ENCODE measurements around the gene ERCC2. TPM values are rescaled to one million over a fixed set of nuclear protein-coding genes. Genes with fewer than 3 reads are reported as not detected.
"Not testable (repeated sequence)": the region's sequence is repeated elsewhere in the genome, so short reads cannot be mapped to it uniquely, and the experiment has no call there.

Gene ERCC2
- total and polyA plus RNA-seq, 3 experiments from 2014 or later = 7.8 to 23.9 (median 22.0) TPM

DNA sequence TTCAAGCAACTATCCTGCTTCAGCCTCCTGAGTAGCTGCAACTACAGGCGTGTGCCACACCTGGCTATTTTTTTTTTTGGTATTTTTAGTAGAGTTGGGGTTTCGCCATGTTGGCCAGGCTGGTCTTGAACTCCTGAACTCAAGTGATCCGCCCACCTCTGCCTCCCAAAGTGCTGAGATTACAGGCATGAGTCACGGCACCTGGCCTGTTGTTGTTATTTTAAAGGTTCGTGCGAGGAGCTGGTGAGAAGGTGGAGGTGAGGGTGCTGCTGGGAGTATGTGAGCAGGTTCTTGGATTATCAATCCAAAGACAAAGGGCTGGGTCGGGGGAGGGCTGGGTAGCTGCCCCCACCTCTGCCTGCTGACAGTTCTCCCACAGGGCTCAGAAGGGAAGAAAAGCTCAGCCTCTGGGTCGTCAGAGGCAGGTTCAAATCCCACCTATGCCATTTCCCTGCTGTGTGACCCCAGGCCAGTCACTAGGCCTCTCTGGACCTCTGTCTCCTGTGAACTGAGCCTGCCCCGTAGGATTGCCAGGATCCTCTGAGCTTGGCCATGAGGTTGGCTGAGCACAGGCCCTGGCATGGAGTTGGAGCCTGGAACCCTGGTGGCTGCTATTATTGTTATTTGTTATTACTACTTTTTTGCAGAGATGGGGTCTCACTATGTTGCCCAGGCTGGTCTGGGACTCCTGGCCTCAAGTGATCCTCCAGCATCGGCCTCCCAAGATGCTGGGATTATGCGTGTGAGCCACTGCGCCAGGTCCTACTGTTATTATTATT lies 49.2 kb downstream of the ERCC2 start:
- Mint-ChIP-seq H3K9me3 (no peaks in the 10 kb centered on the region), H3K4me1 (no peaks in the 10 kb centered on the region), H3K4me3 (no peak overlapping the region), H3K27me3 (peaks cover 29 to 48% of the 10 kb centered on the region in 2 donors), H3K36me3 (no peaks in the 10 kb centered on the region), H3K27ac (peak overlapping the region in 1 of 8 donors; percentile 10)
- POLR2A ChIA-PET = no interaction called here
- Histone ChIP-seq H3K4me3 (ENCODE audit: low read length) (no peak overlapping the region), H3K4me1 (ENCODE audit: insufficient read depth, low read length) (no peaks in the 10 kb centered on the region), H3K27ac (ENCODE audit: low read depth, low read length) (no peak overlapping the region), H3K36me3 (ENCODE audit: insufficient read depth, low read length) (no peaks in the 10 kb centered on the region), H3K9me3 (ENCODE audit: low read length) (no peaks in the 10 kb centered on the region), H3K27me3 (ENCODE audit: insufficient read depth, low read length, poor library complexity, severe bottlenecking) (peaks cover 16% of the 10 kb centered on the region)
- no peak for DNase-seq
- CTCF ChIA-PET = no interaction called here

DNA sequence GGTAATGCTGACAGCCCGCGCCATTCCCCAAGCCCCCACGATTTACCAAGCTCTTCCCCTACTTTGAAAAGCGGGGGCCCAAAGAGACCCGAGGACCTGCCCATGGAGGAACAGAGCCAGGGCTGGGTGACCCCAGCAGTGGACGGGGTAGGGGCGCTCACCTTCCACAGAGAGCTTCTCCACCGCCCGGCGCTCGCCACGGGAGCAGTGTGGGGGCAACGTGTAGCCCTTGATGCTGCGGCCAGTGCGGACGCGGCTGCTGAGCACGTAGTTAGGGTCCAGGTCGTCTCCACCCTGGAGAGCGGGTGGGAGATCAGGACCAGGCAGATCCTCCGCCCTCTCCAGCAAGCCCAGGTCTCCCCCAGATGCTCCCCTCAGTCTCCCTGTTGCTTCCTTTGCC lies 55.1 kb downstream of the ERCC2 start:
- Mint-ChIP-seq H3K36me3 (no peaks in the 10 kb centered on the region), H3K27me3 (peaks cover 17 to 38% of the 10 kb centered on the region in 2 donors), H3K4me3 (no peak overlapping the region), H3K27ac (peak overlapping the region in 1 of 8 donors; percentile 79), H3K4me1 (no peaks in the 10 kb centered on the region), H3K9me3 (no peaks in the 10 kb centered on the region)
- Histone ChIP-seq H3K4me1 (ENCODE audit: insufficient read depth, low read length) (no peaks in the 10 kb centered on the region), H3K4me3 (ENCODE audit: low read length) (no peak overlapping the region), H3K27me3 (ENCODE audit: insufficient read depth, low read length, poor library complexity, severe bottlenecking) (no peaks in the 10 kb centered on the region), H3K27ac (ENCODE audit: low read depth, low read length) (no peak overlapping the region), H3K36me3 (ENCODE audit: insufficient read depth, low read length) (no peaks in the 10 kb centered on the region), H3K9me3 (ENCODE audit: low read length) (no peaks in the 10 kb centered on the region)
- POLR2A ChIA-PET = no interaction called here
- no peak for DNase-seq
- CTCF ChIA-PET = interaction anchor here (1.5 kb wide), 1 partner anchor 23 kb away, joined by 3 read pairs; no protein-coding TSS in a partner anchor

DNA sequence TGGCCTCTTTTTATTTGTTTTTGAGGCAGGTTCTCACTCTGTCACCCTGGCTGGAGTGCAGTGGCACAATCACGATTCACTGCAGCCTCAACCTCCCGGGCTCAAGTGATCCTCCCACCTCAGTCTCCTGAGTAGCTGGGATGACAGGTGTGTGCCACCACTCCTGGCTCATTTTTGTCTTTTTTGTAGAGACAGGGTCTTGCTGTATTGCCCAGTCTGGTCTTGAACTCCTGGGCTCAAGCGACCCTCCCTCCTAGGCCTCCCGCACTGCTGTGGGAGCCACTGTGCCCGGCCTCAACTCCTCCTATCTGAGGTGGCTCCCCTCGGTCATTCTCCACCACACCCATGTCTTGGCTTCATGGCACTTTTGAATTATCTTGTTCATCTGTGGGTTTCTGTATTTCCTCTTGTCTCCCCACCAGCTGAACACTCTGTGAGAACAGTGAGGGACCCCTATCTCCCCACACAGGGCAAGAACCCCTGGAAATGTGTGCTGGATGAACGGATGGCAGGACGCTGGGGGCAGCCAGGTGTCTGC lies 55.6 kb downstream of the ERCC2 start:
- ChIA-PET CTCF (interaction anchor here (1.5 kb wide), 1 partner anchor 24 kb away, joined by 3 read pairs; no protein-coding TSS in a partner anchor), POLR2A (no interaction called here)
- Histone ChIP-seq H3K4me1 (ENCODE audit: insufficient read depth, low read length) (no peaks in the 10 kb centered on the region), H3K27me3 (ENCODE audit: insufficient read depth, low read length, poor library complexity, severe bottlenecking) (no peaks in the 10 kb centered on the region), H3K9me3 (ENCODE audit: low read length) (no peaks in the 10 kb centered on the region), H3K4me3 (ENCODE audit: low read length) (no peak overlapping the region), H3K27ac (ENCODE audit: low read depth, low read length) (no peak overlapping the region), H3K36me3 (ENCODE audit: insufficient read depth, low read length) (no peaks in the 10 kb centered on the region)
- H3K9me3 Mint-ChIP-seq = no peaks in the 10 kb centered on the region
- peaks cover 17 to 38% of the 10 kb centered on the region in 2 donors for H3K27me3 Mint-ChIP-seq
- no peaks in the 10 kb centered on the region for H3K4me1 Mint-ChIP-seq
- DNase-seq = no peak
- no peak overlapping the region for H3K27ac Mint-ChIP-seq
- no peaks in the 10 kb centered on the region for H3K36me3 Mint-ChIP-seq
- H3K4me3 Mint-ChIP-seq = no peak overlapping the region

DNA sequence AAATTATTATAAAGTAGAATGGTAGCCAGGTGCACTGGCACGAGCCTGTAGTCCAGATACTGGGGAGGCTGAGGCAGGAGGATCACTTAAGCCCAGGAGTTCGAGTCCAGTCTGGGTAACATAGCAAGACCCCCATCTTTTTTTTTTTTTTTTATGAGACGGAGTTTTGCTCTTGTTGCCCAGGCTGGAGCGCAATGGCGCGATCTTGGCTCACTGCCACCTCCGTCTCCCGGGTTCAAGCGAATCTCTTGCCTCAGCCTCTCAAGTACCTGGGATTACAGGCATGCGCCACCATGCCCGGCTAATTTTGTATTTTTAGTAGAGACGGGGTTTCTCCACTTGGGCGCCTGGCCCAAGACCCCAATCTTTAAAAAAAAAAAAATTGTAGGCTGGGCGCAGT lies 58.1 kb downstream of the ERCC2 start:
- H3K4me3 Mint-ChIP-seq; CTCF ChIA-PET; H3K36me3 Mint-ChIP-seq; H3K27ac Mint-ChIP-seq; DNase-seq; H3K27ac ChIP-seq (ENCODE audit: low read depth, low read length); H3K9me3 Mint-ChIP-seq; POLR2A ChIA-PET; H3K4me1 Mint-ChIP-seq; H3K4me3 ChIP-seq (ENCODE audit: low read length); H3K36me3 ChIP-seq (ENCODE audit: insufficient read depth, low read length); H3K27me3 ChIP-seq (ENCODE audit: insufficient read depth, low read length, poor library complexity, severe bottlenecking); H3K4me1 ChIP-seq (ENCODE audit: insufficient read depth, low read length); H3K9me3 ChIP-seq (ENCODE audit: low read length): not testable (repeated sequence)
- peaks cover 9 to 22% of the 10 kb centered on the region in 2 donors for H3K27me3 Mint-ChIP-seq

DNA sequence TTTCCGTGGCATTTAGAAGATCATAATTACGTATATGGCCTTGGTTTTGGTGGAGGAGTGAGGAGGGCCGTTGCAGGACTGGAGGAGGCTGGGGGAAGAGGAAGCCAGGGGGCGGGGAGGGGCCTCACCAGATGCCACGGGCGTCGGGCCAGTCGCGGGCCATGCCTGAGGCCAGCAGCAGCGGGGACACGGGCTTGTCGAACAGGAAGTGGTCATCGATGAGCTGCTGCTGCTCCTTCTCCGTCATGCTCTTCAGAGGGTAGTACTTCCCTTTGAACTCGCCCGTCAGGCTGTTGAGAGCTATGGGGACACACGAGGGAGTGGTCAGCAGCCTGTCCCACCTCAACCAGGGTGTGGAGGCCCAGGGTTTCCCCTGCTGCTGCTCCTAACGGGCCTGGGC lies 58.8 kb downstream of the ERCC2 start:
- Mint-ChIP-seq H3K36me3 (no peaks in the 10 kb centered on the region), H3K9me3 (no peaks in the 10 kb centered on the region), H3K4me1 (no peaks in the 10 kb centered on the region), H3K4me3 (no peak overlapping the region), H3K27ac (no peak overlapping the region), H3K27me3 (peaks cover 9 to 17% of the 10 kb centered on the region in 2 donors)
- Histone ChIP-seq H3K27ac (ENCODE audit: low read depth, low read length) (no peak overlapping the region), H3K9me3 (ENCODE audit: low read length) (no peaks in the 10 kb centered on the region), H3K36me3 (ENCODE audit: insufficient read depth, low read length) (no peaks in the 10 kb centered on the region), H3K27me3 (ENCODE audit: insufficient read depth, low read length, poor library complexity, severe bottlenecking) (no peaks in the 10 kb centered on the region), H3K4me3 (ENCODE audit: low read length) (no peak overlapping the region), H3K4me1 (ENCODE audit: insufficient read depth, low read length) (no peaks in the 10 kb centered on the region)
- CTCF ChIA-PET = no interaction called here
- DNase-seq = no peak
- POLR2A ChIA-PET = no interaction called here

DNA sequence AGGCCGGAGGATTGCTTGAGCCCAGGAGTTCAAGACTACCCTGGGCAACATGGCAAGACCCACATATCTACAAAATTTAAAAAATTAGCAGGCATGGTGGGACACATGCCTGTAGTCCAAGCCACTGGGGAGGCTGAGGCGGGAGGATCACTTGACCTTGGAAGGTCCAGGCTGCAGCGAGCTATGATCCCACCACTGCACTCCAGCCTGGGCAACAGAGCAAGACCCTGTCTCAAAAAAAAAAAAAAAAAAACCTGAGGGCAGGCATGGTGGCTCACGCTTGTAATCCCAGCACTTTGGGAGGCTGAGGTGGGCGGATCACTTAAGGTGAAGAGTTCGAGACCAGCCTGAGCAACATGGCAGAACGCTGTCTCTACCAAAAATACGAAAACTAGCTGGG lies 61.1 kb downstream of the ERCC2 start:
- H3K36me3 Mint-ChIP-seq; H3K9me3 ChIP-seq (ENCODE audit: low read length); H3K27me3 Mint-ChIP-seq; DNase-seq; H3K27me3 ChIP-seq (ENCODE audit: insufficient read depth, low read length, poor library complexity, severe bottlenecking); CTCF ChIA-PET; H3K27ac ChIP-seq (ENCODE audit: low read depth, low read length); POLR2A ChIA-PET; H3K27ac Mint-ChIP-seq; H3K4me3 Mint-ChIP-seq; H3K4me3 ChIP-seq (ENCODE audit: low read length); H3K4me1 ChIP-seq (ENCODE audit: insufficient read depth, low read length); H3K9me3 Mint-ChIP-seq; H3K4me1 Mint-ChIP-seq; H3K36me3 ChIP-seq (ENCODE audit: insufficient read depth, low read length): not testable (repeated sequence)

DNA sequence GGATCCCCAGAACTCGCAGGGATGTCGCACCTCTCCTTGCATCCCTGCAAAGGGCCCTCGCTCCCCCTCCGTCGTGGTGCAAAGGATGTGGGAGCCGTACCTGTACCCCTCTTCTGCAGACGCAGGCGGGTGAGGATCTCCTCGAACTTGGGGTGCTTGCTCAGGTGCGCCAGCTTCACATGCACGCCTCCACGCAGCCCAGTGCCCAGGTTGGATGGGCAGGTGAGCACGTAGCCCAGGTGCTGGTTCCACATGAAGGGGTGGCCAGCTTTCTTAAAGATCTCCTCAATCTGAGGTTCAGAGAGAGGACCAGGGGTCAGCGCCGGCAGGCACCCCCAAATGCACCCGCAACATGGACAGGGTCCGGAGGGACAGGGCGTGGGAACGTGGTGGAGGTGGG lies 63.0 kb downstream of the ERCC2 start:
- Mint-ChIP-seq H3K27me3 (peaks cover 0 to 2% of the 10 kb centered on the region in 2 donors), H3K4me1 (peaks cover 0 to 2% (median 0%) of the 10 kb centered on the region in 3 donors)

DNA sequence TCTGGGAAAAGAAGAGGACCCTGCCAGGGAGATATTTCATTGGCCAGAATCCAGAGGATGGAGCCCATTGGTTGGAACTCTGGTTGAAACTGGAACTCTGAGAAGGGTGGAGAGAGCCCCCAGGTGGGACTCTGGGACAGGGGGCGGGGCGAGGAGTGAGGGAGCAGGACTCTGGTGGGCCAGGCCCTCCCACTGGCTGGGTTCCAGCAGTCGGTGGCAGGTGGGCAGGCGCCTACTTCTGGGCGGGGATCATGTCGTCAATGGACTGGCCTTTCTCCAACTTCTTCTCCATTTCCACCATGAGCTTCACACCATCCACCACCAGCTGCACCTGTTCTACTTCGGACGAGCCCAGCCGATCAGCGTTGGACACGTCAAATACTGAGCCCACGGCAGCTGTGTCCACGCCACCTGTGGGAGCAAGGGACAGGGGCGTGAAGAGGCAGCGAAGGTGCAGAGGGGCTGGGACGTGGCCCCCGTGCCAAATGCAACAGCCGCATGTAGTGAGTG lies 63.8 kb downstream of the ERCC2 start:
- Histone ChIP-seq H3K36me3 (ENCODE audit: insufficient read depth, low read length) (no peaks in the 10 kb centered on the region), H3K4me1 (ENCODE audit: insufficient read depth, low read length) (no peaks in the 10 kb centered on the region), H3K27me3 (ENCODE audit: insufficient read depth, low read length, poor library complexity, severe bottlenecking) (no peaks in the 10 kb centered on the region), H3K4me3 (ENCODE audit: low read length) (no peak overlapping the region), H3K27ac (ENCODE audit: low read depth, low read length) (no peak overlapping the region), H3K9me3 (ENCODE audit: low read length) (no peaks in the 10 kb centered on the region)
- POLR2A ChIA-PET = no interaction called here
- DNase-seq = no peak
- no peak overlapping the region for H3K27ac Mint-ChIP-seq
- H3K36me3 Mint-ChIP-seq = peaks cover 2 to 11% (median 3%) of the 10 kb centered on the region in 3 donors
- peaks cover 0 to 2% of the 10 kb centered on the region in 2 donors for H3K27me3 Mint-ChIP-seq
- H3K9me3 Mint-ChIP-seq = no peaks in the 10 kb centered on the region
- H3K4me3 Mint-ChIP-seq = no peak overlapping the region
- peaks cover 0 to 2% (median 0%) of the 10 kb centered on the region in 3 donors for H3K4me1 Mint-ChIP-seq
- CTCF ChIA-PET = no interaction called here

More for the DNA sequence above, 63.0 kb downstream of the ERCC2 start:
- H3K4me3 ChIP-seq (ENCODE audit: low read length) = no peak overlapping the region
- POLR2A ChIA-PET = no interaction called here
- Mint-ChIP-seq H3K27ac (peak overlapping the region in 1 of 8 donors; percentile 74), H3K36me3 (peaks cover 0 to 7% (median 2%) of the 10 kb centered on the region in 3 donors), H3K4me3 (no peak overlapping the region), H3K9me3 (no peaks in the 10 kb centered on the region)
- H3K27me3 ChIP-seq (ENCODE audit: insufficient read depth, low read length, poor library complexity, severe bottlenecking) = no peaks in the 10 kb centered on the region
- DNase-seq = no peak
- no peak overlapping the region for H3K27ac ChIP-seq (ENCODE audit: low read depth, low read length)
- CTCF ChIA-PET = no interaction called here
- H3K36me3 ChIP-seq (ENCODE audit: insufficient read depth, low read length) = no peaks in the 10 kb centered on the region
- no peaks in the 10 kb centered on the region for H3K4me1 ChIP-seq (ENCODE audit: insufficient read depth, low read length)
- H3K9me3 ChIP-seq (ENCODE audit: low read length) = no peaks in the 10 kb centered on the region

All from CD8-positive, alpha-beta memory T cell (primary cell).